Upper lobe of right lung (tissue), 1 donor: ENCODE data around the gene ZPLD1. TPM values are rescaled to one million over a fixed set of nuclear protein-coding genes. Genes with fewer than 3 reads are reported as not detected.

ENCODE experiments used
- ATAC-seq: fragments of 200-7000 bp; cut with Tn5 transposase; one replicate; pipeline ENCODE4 v1.9.1; 2020; ENCODE audit warnings: mild to moderate bottlenecking, moderate library complexity
- DNase-seq: peaks from one replicate; pipeline ENCODE4 v3.0.0-alpha.2; 2020
- H3K27ac ChIP-seq: fragments of 200-600 bp; one replicate; pipeline ENCODE4 v1.8.0; 2022
- H3K27me3 ChIP-seq: fragments of 200-600 bp; one replicate; pipeline ENCODE4 v1.8.0; 2022; ENCODE audit warnings: mild to moderate bottlenecking
- H3K36me3 ChIP-seq: fragments of 200-600 bp; one replicate; pipeline ENCODE4 v1.8.0; 2022
- H3K4me1 ChIP-seq: fragments of 200-600 bp; one replicate; pipeline ENCODE4 v1.8.0; 2022
- H3K4me3 ChIP-seq: fragments of 200-600 bp; one replicate; pipeline ENCODE4 v1.8.0; 2022; ENCODE audit warnings: mild to moderate bottlenecking
- H3K9me3 ChIP-seq: fragments of 200-600 bp; one replicate; pipeline ENCODE4 v1.8.0; 2022
- intact Hi-C: fragments of 100-400 bp; cut with DNase I; formaldehyde crosslinking; loops from one replicate; pipeline ENCODE4 v1.11.0; 2022
- long read RNA-seq: library from polyadenylated mRNA; unstranded; transcript quantifications from one replicate; pipeline ENCODE4 v2.0.0, GENCODE V29; 2021
- total RNA-seq: library from RNA; stranded (reverse); fragmentation: NEBNext Ultra II Directional; extraction: Animal tissue kit (Norgen Biotek cat#: 25700); gene quantifications from one replicate; pipeline ENCODE4 v1.2.1, GENCODE V29; 2021
- TF ChIP-seq, protein P1 (sequence below): fragments of 200-600 bp; IDR thresholded peaks from one replicate; pipeline ENCODE4 v1.8.0; 2022; ENCODE audit warnings: antibody characterized with exemption
- donor health status: DM: no; HTN: yes; CAD: no; lungs with severe emphysema.

The ZPLD1 gene
- total RNA-seq: not detected
- long read RNA-seq: 0 reads

DNA sequence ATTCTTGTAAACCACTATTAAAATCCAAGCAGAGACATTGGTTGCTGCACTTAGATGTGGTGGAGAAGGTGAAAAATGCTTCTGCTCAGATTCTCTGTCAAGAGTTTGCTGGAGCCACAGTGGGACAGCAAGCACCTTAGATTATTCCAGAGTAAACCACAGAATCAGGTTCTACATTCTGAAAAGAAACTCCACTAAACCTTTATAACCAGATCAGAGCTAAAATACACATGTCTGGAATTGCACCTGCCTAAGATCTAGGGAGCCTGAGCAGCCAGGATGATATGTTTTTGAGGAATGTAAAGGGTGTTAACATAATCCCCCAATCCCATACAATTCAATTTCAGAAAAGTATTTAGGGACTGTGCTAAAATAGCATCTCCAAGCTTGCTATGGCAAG lies at the start of gene ZPLD1:
Gene ZPLD1 (plus strand): TSS at position 301 of the 400 bp plus-strand sequence. CDS start 3,473 bp downstream, outside the sequence.
- no peaks in the 10 kb centered on the region for H3K9me3 ChIP-seq
- TF ChIP-seq, protein P1, sequence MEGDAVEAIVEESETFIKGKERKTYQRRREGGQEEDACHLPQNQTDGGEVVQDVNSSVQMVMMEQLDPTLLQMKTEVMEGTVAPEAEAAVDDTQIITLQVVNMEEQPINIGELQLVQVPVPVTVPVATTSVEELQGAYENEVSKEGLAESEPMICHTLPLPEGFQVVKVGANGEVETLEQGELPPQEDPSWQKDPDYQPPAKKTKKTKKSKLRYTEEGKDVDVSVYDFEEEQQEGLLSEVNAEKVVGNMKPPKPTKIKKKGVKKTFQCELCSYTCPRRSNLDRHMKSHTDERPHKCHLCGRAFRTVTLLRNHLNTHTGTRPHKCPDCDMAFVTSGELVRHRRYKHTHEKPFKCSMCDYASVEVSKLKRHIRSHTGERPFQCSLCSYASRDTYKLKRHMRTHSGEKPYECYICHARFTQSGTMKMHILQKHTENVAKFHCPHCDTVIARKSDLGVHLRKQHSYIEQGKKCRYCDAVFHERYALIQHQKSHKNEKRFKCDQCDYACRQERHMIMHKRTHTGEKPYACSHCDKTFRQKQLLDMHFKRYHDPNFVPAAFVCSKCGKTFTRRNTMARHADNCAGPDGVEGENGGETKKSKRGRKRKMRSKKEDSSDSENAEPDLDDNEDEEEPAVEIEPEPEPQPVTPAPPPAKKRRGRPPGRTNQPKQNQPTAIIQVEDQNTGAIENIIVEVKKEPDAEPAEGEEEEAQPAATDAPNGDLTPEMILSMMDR: no peak
- no peak within 1 kb of the TSS for H3K4me3 ChIP-seq
- intact Hi-C loops: no loop called here
- H3K4me1 ChIP-seq: no peaks in the 10 kb centered on the region
- ATAC-seq (no peak), DNase-seq (no peak)
- H3K36me3 ChIP-seq: no peaks in the 10 kb centered on the region
- H3K27ac ChIP-seq: no peak within 1 kb of the TSS
- H3K27me3 ChIP-seq: no peaks in the 10 kb centered on the region

DNA sequence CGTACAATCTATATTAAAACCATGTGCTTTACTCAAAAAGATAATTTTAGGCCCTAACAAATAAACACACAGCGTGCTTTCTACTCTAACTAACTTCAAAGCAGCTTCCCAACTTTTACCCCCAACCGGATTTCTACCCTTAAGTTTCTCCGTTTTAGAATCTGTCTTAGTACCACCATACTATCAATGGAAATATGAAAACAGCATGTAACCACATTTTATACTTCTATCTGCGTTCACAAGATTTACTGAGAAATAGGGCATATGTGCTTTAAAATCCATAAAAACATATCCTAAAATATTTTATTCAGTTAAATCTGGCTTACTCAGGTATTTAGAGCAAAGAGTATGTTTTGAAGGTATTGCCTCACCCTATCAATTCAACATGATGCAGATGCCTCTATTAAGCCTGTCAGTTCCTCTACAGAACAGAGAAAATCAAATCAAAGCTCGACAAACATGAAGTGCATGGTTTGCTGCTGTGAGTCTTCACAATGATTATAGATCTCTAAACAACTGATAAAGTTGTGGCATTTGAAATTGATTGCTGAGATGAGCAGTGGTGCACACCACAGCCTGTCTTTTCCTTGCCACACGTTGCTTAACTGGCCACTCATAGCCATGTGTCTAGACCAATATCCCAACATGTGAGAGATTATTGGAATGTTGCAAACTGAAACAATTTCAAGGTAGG lies 44.5 kb upstream of the ZPLD1 start:
- H3K9me3 ChIP-seq: no peaks in the 10 kb centered on the region
- H3K27me3 ChIP-seq: no peaks in the 10 kb centered on the region
- no peaks in the 10 kb centered on the region for H3K36me3 ChIP-seq
- no peak overlapping the region for H3K27ac ChIP-seq
- TF ChIP-seq, protein P1: no peak
- DNase-seq (no peak), ATAC-seq (no peak)
- no peak overlapping the region for H3K4me3 ChIP-seq
- H3K4me1 ChIP-seq: no peaks in the 10 kb centered on the region
- intact Hi-C loops: no loop called here

DNA sequence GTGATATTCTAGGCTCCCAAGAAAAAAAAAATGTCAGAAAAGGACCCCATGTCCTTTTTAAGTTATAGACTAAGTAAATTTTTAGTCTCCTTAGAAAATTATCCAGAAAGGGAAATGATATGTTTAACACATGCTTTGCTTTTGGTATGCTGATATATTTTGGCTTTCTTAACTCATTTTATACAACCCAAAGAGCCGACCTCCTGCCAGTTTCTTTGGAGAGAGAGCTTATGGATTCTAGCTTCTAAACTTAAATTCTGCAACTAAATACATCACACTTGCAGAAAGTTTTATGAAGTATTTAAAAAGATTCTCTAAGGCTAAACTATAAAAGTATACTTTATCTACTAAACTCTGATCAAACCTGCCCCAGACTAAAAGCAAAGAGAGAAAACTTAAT lies 43.9 kb upstream of the ZPLD1 start:
- intact Hi-C loops: no loop called here
- TF ChIP-seq, protein P1: no peak

DNA sequence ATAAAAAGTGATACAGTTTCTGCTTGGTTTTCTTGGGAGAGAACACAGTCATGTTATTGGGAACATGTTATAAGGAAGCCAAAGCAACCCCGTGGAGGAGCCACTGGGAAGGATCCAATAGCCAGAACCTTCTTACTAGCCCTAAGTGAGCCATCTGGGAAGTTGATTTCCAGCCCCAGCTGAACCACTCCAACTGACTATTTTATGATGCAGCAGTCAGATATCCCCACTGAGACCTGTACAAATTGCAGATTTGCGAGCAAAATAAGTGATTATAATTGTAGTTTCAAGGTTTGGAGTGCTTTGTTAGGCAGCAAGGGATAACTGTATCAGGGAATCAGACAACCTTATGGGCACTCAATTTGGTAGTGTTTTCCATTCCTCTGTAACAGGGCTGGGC lies 43.3 kb upstream of the ZPLD1 start:
- H3K4me1 ChIP-seq: no peaks in the 10 kb centered on the region

More for the DNA sequence above, 43.9 kb upstream of the ZPLD1 start:
- DNase-seq (no peak), ATAC-seq (no peak)
- H3K36me3 ChIP-seq: no peaks in the 10 kb centered on the region
- H3K4me1 ChIP-seq: no peaks in the 10 kb centered on the region
- H3K27ac ChIP-seq: no peak overlapping the region
- no peak overlapping the region for H3K4me3 ChIP-seq
- H3K9me3 ChIP-seq: no peaks in the 10 kb centered on the region
- no peaks in the 10 kb centered on the region for H3K27me3 ChIP-seq

DNA sequence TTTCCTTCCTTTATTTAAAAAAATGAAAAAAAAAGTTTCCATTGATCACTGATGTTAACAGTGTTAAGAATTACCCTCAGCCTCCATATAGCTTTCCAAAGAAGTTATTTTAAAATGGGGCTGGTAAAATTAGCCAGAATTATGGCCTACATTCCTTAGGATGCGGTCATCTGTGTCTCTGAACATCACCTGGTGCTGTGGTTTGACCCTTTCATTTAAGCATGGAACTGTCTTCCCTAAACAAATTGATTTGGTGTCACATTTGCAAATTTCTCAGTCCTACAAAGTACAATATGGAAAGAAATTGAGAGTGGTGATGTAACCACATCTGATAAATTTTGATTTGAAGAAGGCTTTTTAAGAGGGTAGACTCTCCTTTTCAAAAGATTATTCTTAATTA lies 40.3 kb upstream of the ZPLD1 start:
- Histone ChIP-seq H3K36me3 (no peaks in the 10 kb centered on the region), H3K27ac (no peak overlapping the region), H3K4me3 (no peak overlapping the region), H3K4me1 (no peaks in the 10 kb centered on the region), H3K27me3 (no peaks in the 10 kb centered on the region), H3K9me3 (no peaks in the 10 kb centered on the region)
- TF ChIP-seq, protein P1: no peak
- ATAC-seq (no peak), DNase-seq (no peak)
- intact Hi-C loops: no loop called here

More for the DNA sequence above, 43.3 kb upstream of the ZPLD1 start:
- TF ChIP-seq, protein P1: no peak
- no peaks in the 10 kb centered on the region for H3K36me3 ChIP-seq
- DNase-seq: no peak
- no peaks in the 10 kb centered on the region for H3K27me3 ChIP-seq
- no peak overlapping the region for H3K4me3 ChIP-seq
- H3K27ac ChIP-seq: no peak overlapping the region
- H3K9me3 ChIP-seq: no peaks in the 10 kb centered on the region
- ATAC-seq: no peak
- intact Hi-C loops: no loop called here

DNA sequence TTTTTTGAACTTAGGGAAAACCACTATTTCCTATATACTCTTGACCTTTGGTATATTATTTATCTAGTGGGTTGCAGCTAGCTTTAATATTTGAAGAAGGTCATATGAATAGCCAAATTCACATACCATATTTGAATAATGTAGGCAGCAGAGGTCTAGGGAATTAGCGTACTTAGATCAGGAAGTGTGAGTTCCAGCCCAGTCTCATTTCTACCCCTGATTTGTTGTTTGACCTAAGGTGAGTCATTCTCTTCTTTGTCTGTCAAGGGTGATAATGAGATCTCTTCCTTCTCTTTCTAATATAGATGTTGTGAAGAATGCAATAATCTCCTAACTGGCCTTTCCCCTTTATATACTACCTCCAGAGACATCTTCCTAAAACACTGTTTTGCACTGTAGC lies 36.6 kb upstream of the ZPLD1 start:
- TF ChIP-seq, protein P1: no peak
- no peak overlapping the region for H3K27ac ChIP-seq
- H3K9me3 ChIP-seq: no peaks in the 10 kb centered on the region
- DNase-seq: no peak
- H3K4me1 ChIP-seq: no peaks in the 10 kb centered on the region
- H3K27me3 ChIP-seq: no peaks in the 10 kb centered on the region
- ATAC-seq: no peak
- H3K4me3 ChIP-seq: no peak overlapping the region
- intact Hi-C loops: no loop called here
- H3K36me3 ChIP-seq: no peaks in the 10 kb centered on the region
